Measurements from ENCODE around the gene VPS13C.

VPS13C gene

GRCh38 chr15:62063825-62064635 is 3.8 kb upstream of the VPS13C start:
- H3K4me3 ChIP-seq (ENCODE audit: low read length): peak overlapping the region; percentile 13
- peak; percentile 88 for DNase-seq (ENCODE audit: low read depth)

GRCh38 chr15:62060896-62061280 is 641 bp upstream of the VPS13C start:
- no peak for DNase-seq (ENCODE audit: low read depth)
- TF ChIP-seq, protein P1, sequence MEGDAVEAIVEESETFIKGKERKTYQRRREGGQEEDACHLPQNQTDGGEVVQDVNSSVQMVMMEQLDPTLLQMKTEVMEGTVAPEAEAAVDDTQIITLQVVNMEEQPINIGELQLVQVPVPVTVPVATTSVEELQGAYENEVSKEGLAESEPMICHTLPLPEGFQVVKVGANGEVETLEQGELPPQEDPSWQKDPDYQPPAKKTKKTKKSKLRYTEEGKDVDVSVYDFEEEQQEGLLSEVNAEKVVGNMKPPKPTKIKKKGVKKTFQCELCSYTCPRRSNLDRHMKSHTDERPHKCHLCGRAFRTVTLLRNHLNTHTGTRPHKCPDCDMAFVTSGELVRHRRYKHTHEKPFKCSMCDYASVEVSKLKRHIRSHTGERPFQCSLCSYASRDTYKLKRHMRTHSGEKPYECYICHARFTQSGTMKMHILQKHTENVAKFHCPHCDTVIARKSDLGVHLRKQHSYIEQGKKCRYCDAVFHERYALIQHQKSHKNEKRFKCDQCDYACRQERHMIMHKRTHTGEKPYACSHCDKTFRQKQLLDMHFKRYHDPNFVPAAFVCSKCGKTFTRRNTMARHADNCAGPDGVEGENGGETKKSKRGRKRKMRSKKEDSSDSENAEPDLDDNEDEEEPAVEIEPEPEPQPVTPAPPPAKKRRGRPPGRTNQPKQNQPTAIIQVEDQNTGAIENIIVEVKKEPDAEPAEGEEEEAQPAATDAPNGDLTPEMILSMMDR (IDR thresholded peaks at IDR 0.05; ENCODE audit: insufficient read depth, low read depth, low read length, missing control alignments): no peak
- peak overlapping the region; percentile 78 for H3K4me3 ChIP-seq (ENCODE audit: low read length)

More at GRCh38 chr15:62063825-62064635, 3.8 kb upstream of the VPS13C start:
- TF ChIP-seq, protein P1 (IDR thresholded peaks at IDR 0.05; ENCODE audit: insufficient read depth, low read depth, low read length, missing control alignments): no peak

DNA sequence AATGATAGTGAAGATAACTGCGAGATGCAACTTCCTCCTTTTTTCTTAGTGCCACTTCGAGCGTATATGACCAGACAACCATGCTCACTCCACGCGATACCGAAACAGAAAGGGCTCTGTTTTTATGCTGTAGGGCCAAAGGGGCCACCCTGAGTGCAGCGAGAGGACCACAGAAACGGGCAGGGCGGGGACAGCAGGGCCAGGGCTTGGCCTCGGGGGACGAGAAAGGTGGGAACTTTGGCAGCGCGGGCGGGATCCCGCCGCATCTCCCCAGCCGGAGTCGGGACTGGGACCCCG is 483 bp downstream of the VPS13C start:
- DNase-seq (ENCODE audit: low read depth): peak; percentile 47
- H3K4me3 ChIP-seq (ENCODE audit: low read length): peak overlapping the region; percentile 78
- TF ChIP-seq, protein P1 (IDR thresholded peaks at IDR 0.05; ENCODE audit: insufficient read depth, low read depth, low read length, missing control alignments): no peak

- peak overlapping the region; percentile 78 for H3K4me3 ChIP-seq (ENCODE audit: low read length)
- TF ChIP-seq, protein P1 (IDR thresholded peaks at IDR 0.05; ENCODE audit: insufficient read depth, low read depth, low read length, missing control alignments): peak; percentile 31
- peak; percentile 16 for DNase-seq (ENCODE audit: low read depth)
These were observed 985 bp downstream of the VPS13C start for GRCh38 chr15:62059108-62059815.

- no peak overlapping the region for H3K4me3 ChIP-seq (ENCODE audit: low read length)
- DNase-seq (ENCODE audit: low read depth): no peak
These were observed 1.8 kb downstream of the VPS13C start for GRCh38 chr15:62058327-62059028.

GRCh38 chr15:62057341-62057980 is 2.8 kb downstream of the VPS13C start:
- TF ChIP-seq, protein P1 (IDR thresholded peaks at IDR 0.05; ENCODE audit: insufficient read depth, low read depth, low read length, missing control alignments): no peak
- DNase-seq (ENCODE audit: low read depth): no peak
- no peak overlapping the region for H3K4me3 ChIP-seq (ENCODE audit: low read length)

More at GRCh38 chr15:62058327-62059028, 1.8 kb downstream of the VPS13C start:
- TF ChIP-seq, protein P1 (IDR thresholded peaks at IDR 0.05; ENCODE audit: insufficient read depth, low read depth, low read length, missing control alignments): no peak

All from epithelial cell of esophagus (primary cell).